Osteocyte (in vitro differentiated cells): ENCODE measurements around the gene IFT88. TPM values are rescaled to one million over a fixed set of nuclear protein-coding genes. Genes with fewer than 3 reads are reported as not detected.

Source experiments
- DNase-seq: peaks from one replicate; pipeline ENCODE4 v3.0.0; 2021; ENCODE audit warnings: mixed read lengths; ENCODE audit not compliant: unreplicated experiment; ENCODE audit errors: extremely low spot score
- H3K27ac Mint-ChIP-seq: one replicate; pipeline ENCODE4 v1.8.0; 2021; ENCODE audit warnings: mild to moderate bottlenecking, mixed read lengths; ENCODE audit not compliant: unreplicated experiment
- H3K27me3 Mint-ChIP-seq: one replicate; pipeline ENCODE4 v1.8.0; 2021; ENCODE audit warnings: mixed read lengths; ENCODE audit not compliant: unreplicated experiment
- H3K36me3 Mint-ChIP-seq: one replicate; pipeline ENCODE4 v1.8.0; 2021; ENCODE audit warnings: mixed read lengths; ENCODE audit not compliant: unreplicated experiment
- H3K4me1 Mint-ChIP-seq: one replicate; pipeline ENCODE4 v1.8.0; 2021; ENCODE audit warnings: mixed read lengths; ENCODE audit not compliant: unreplicated experiment
- H3K4me3 Mint-ChIP-seq: one replicate; pipeline ENCODE4 v1.8.0; 2021; ENCODE audit warnings: mild to moderate bottlenecking, moderate library complexity, mixed read lengths; ENCODE audit not compliant: unreplicated experiment
- H3K9me3 Mint-ChIP-seq: one replicate; pipeline ENCODE4 v1.8.0; 2021; ENCODE audit warnings: mixed read lengths; ENCODE audit not compliant: unreplicated experiment
- CTCF ChIP-seq: fragments of 200-600 bp; sonication (generic); IDR thresholded peaks from 2 replicates; pipeline ENCODE4 v1.5.0; 2021; ENCODE audit warnings: antibody characterized with exemption, mild to moderate bottlenecking, moderate library complexity
- total RNA-seq: library from RNA; stranded (reverse); gene quantifications from 2 replicates; pipeline ENCODE4 v1.2.1, GENCODE V29; 2021

IFT88 gene
- total RNA-seq, 1 donor from 2014 or later = 13.7 TPM

GRCh38 chr13:20525144-20525600 lies 41.8 kb upstream of the IFT88 start:
- H3K27ac Mint-ChIP-seq = no peak overlapping the region
- peaks cover 12% of the 10 kb centered on the region for H3K4me1 Mint-ChIP-seq
- H3K36me3 Mint-ChIP-seq = no peaks in the 10 kb centered on the region
- H3K9me3 Mint-ChIP-seq = no peaks in the 10 kb centered on the region
- no peak for DNase-seq
- H3K4me3 Mint-ChIP-seq = peak overlapping the region; percentile 77
- H3K27me3 Mint-ChIP-seq = no peaks in the 10 kb centered on the region
- no peak for TF ChIP-seq CTCF

- H3K27me3 Mint-ChIP-seq = no peaks in the 10 kb centered on the region
- no peaks in the 10 kb centered on the region for H3K9me3 Mint-ChIP-seq
- H3K4me1 Mint-ChIP-seq = peaks cover 12% of the 10 kb centered on the region
- no peak for DNase-seq
- TF ChIP-seq CTCF = no peak
- peak within 1 kb of the TSS; percentile 79 for H3K4me3 Mint-ChIP-seq
- H3K27ac Mint-ChIP-seq = peak within 1 kb of the TSS; percentile 61
- H3K36me3 Mint-ChIP-seq = no peaks in the 10 kb centered on the region
Measured at GRCh38 chr13:20525601-20526544, 41.1 kb upstream of the IFT88 start, which contains the start of gene CRYL1. Gene CRYL1, minus strand, starts transcription at chr13:20525857. Its CDS starts 63 bp downstream, at chr13:20525794.

- Mint-ChIP-seq H3K9me3 (no peaks in the 10 kb centered on the region), H3K27ac (peak overlapping the region; percentile 61), H3K4me3 (peak overlapping the region; percentile 79), H3K36me3 (no peaks in the 10 kb centered on the region), H3K4me1 (peaks cover 12% of the 10 kb centered on the region), H3K27me3 (no peaks in the 10 kb centered on the region)
- DNase-seq = no peak
- no peak for TF ChIP-seq CTCF
Measured at GRCh38 chr13:20526664-20527063, 40.3 kb upstream of the IFT88 start.

- no peak overlapping the region for H3K4me3 Mint-ChIP-seq
- H3K36me3 Mint-ChIP-seq = no peaks in the 10 kb centered on the region
- H3K9me3 Mint-ChIP-seq = no peaks in the 10 kb centered on the region
Measured at GRCh38 chr13:20528452-20528851, 38.5 kb upstream of the IFT88 start.

More at GRCh38 chr13:20528452-20528851, 38.5 kb upstream of the IFT88 start:
- H3K4me1 Mint-ChIP-seq = peaks cover 12% of the 10 kb centered on the region
- no peak for DNase-seq
- no peak overlapping the region for H3K27ac Mint-ChIP-seq
- H3K27me3 Mint-ChIP-seq = no peaks in the 10 kb centered on the region
- TF ChIP-seq CTCF = no peak
